ENCODE measurements around the gene OCA2. TPM values are rescaled to one million over a fixed set of nuclear protein-coding genes. Genes with fewer than 3 reads are reported as not detected.

OCA2 gene
- total RNA-seq, 1 donor from 2014 or later: 0.73 TPM

DNA sequence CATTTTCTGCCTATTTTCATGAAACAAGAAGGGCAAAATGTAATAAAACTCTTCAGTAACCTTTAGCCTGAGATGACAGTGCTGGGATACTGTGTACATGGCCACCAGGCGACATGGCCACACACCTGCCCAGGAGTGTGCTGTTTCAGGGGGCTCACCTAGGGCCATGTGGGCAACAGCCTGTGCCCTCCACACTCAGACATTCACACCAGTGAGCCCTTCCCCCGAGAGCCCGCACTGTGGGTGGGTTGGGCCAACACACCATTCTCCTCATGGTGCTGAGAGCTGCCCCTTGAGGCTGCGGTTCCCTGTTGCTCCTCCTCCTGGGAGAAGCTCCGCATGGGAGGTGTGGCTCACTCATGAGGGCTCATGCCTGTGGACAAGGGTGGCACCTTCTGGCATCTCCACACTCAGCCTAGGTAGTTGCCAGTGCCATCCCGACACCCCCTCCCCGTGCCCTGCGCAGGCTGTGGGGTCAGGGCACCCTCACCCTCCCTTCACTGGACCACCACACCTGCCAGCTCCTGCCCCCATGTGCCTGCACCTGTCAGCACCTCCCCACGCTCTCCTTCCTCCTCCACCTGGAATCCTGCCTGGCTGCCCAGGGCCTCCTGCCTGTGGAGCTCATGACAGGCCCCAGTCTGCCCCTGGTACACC is 19.7 kb downstream of the OCA2 start:
- DNase-seq (ENCODE audit: low spot score): no peak

DNA sequence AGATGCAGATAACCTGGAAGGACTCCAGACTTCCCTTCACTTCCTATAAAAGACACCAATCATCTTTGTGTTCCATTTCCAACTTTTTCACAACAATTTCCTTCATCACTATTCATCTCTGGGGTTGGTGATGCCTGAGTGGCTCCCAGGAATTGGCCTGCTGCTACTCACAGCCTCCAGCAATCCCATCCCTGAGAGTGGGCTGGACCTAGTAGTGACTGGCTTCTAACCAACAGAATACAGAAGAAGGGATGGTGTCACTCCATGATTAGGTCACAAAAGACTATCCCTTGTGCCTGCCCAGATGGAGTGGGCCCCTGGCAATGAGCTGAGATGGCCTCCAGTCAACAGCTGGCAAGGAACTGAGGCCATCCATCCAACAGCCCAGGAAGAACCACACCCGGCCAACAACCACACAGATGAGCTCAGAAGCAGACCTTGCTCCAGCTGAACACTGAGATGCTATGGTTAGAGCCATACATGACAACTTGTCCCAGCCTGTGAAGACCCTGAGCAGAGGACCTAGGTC is 20.9 kb downstream of the OCA2 start:
- no peak for DNase-seq (ENCODE audit: low spot score)

DNA sequence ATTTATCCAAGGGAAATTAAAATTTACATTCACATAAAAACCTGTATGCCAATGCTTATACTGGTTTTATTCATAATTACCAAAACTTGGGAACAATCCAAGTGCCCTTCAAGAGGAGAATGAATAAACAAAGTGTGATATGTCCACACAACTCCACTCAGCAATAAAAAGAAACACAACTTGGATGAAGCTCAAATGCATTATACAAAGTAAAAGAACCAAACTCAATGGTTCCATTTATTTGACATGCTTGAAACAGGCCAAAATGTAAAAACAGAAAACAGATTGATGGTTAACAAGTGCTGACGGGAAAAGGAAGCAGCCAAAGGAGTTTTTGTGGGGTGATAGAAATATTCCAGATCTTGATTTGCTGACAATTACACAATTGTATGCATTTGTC is 23.5 kb downstream of the OCA2 start:
- DNase-seq (ENCODE audit: low spot score): no peak

DNA sequence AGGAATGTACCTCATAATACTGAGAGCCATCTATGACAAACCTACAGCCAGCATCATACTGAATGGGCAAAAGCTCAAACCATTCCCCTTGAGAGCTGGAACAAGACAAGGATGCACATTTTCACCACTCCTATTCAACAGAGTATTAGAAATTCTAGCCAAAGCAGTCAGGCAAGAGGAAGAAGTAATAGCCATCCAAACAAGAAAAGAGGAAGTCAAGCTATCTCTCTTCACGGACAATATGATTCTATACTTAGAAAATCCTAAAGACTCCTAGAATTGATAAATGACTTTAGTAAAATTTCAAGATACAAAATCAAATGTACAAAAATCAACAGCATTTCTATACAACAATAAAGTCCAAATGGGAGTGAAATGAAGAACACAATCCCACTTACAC is 30.2 kb downstream of the OCA2 start:
- no peak for DNase-seq (ENCODE audit: low spot score)

DNA sequence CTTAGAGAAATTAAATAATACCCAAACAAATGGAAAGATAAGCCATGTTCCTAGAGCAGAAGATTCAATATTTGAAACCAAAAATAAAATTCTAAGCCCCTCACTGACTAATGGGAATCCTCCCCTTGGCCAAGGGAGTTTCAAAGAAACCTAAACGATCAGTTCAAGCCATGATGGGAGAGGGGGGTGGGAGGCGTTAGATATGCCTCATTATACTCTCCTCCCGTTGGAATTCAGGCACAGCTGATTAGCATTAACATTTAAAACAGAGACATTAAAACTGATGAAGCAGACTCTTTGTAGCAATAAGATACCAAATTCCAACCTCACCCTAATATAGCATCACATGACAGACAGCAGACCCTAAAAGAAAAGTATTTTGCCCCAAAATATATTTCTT is 32.9 kb downstream of the OCA2 start:
- DNase-seq (ENCODE audit: low spot score): no peak

DNA sequence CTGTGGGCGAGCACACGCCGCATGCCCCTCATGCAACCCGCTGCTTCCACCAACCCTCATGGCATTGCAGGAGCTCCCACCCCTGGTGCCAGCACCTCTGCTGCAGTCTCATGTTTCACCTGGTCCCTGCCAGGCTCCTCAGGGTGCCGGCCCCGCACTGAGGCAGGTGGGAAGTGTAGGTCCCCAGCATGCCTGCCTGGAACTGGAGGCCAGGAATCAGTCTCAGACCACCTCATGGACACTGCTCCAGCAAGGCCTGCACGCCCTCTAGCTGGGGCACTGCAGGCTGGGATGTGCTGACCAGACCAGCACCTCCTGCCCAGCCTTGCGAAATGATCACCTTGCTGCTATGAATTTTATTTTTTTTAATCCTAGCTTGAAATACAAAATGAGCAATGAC is 39.1 kb downstream of the OCA2 start:
- DNase-seq (ENCODE audit: low spot score): no peak

DNA sequence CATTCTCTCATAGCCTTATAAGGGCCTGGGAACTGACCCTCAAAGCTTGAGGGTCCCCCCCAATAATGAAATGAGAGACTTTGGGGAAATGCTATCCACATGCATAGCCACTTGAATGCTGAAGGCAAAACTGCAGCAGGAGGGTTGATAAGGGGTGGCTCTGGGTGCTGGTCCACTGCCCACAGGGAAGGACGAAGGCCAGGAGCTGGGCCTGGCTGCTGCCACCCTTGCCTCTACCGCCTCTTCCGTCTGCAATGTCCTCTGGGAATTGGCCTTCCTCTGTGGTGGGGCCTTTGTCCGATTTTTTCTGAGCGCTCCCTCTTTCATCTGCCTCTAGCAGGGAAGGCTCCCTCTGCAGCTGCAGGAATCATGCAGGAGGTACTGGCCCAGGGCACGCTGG is 41.0 kb downstream of the OCA2 start:
- no peak for DNase-seq (ENCODE audit: low spot score)

DNA sequence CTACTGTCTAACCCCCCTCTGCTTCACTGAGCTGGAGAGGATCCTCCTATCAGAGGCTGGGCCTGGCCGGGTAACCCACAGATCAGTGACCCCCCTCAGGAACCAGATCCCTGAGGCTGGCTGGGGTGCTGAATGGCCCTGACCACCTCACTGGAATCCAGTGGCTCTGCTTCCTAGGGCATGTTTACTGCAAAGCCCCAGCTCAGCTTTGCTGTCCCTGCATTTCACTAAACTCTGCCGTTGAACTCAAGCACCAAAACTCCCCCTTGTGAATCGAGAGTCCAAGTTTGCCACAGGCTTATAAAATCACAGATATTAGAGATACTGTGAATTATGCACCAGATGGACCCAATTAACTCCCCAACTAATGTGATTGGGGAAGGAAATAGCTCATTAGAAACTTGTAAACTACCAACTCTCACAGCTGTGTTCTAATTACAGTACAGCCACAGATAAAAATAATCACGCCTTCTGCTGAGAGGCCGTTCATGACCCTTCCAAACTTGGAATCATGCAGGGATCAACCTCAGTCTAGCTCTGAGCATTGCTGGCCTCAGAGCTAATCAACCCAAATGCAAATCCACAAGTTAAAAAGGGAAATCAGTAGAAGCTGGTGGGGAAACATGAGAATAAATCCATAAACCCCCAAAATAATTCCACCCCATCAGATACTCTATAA is 47.0 kb downstream of the OCA2 start:
- DNase-seq (ENCODE audit: low spot score): no peak

DNA sequence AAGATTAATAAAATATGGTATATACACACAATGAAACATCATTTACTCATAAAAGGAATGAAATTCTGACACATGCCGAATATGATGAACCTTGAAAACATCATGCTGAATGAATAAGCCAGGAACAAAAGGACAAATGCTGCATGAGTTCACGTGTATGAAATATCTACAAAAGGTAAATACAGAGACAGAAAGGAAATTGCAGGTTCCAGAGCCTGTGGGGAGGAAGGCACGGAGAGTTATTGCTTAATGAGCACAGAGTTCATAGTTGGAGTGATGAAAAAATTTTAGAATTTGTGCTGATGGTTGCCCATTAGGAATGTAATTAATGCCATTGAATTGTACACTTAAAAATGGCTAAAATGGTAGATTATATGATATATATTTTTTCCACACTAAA is 49.5 kb downstream of the OCA2 start:
- DNase-seq (ENCODE audit: low spot score): no peak

DNA sequence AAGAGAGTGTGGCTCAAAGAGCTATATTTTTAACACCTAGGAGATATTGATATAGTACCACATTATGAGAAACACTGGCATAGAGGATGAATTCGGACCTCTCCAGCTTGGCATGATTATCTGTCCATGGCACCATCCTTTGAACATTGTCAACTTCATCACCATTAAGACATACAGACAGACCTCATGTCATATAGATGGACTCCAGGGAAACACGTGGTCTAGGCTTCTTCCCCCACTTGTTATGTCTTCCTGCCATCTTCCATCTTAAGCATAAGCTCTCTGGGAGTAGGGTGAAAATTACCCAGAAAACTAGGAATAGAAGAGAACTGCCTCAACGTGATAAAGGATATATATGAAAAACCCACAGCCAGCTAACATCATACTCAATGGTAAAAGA is 51.8 kb downstream of the OCA2 start:
- no peak for DNase-seq (ENCODE audit: low spot score)

DNA sequence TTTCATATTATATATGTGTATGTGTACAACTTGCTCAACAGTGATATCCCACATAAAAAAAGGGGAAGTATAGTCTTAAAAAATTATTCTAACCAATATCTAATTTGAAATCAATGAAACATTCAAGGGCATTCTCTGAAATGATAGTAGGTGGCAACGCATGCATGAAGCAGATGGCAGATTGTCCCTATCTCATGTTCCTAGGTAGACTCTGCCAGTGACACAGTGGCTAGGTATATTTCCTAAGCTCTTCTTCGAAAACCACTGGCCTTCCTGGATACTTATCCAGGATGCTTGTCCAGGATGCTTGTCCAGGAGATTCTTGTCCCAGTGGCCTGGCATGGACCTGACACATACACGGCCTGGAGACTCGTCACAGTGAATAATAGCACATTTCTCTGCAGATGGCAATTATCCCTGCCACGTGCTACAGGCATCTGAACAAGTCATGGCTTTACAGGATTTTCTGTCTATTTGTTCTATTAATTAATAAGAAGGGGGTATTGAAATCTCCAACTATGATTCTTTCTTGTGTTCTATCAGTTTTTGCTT is 54.9 kb downstream of the OCA2 start:
- DNase-seq (ENCODE audit: low spot score): no peak

DNA sequence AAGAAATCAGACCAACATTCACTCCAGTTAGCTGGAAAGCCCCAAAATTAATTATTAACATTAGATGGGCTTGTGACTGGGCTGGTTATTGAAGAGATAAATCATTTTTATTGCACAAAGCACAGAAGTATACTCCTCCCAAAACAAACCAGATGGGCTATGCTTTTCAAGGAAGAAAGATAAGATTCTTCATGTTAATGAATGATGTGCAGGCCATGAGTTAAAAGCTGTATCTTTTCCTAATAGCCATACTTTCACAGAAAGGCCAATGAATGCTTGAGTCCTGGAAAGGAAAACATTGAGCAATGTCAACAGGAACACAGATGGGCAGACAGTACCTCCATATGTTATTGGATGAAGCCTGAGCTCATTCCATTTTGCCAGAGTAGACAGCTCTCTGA is 55.4 kb downstream of the OCA2 start:
- DNase-seq (ENCODE audit: low spot score): no peak

DNA sequence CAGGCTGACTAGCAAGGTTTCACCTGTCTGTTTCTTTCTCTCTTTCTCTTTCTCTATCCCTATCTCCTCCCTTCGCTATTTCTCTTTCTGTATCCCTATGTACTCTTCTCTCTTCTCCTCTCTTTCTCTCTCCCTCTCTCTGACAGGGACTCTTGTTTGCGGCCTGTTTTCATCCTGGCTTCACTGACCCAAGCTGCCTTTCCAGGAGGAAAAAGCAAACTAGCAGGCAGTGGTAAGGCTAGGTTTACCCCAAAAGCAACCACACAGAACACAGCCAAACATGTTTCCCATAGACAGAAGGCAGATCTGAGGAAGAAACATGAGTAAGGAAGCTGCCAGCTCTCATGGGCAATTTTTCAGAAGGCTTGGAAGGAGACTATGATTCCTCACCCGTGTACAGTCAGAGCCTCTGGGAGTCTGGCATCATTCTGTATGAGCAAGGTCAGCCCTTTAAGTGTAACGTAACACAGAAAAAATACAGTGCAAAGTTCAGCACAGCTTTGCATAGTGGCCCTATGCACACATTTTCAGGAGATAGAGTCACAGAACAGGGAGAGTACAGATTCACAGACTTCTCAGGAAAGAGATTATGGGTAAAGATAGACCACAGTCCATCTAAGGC is 61.0 kb downstream of the OCA2 start:
- DNase-seq (ENCODE audit: low spot score): no peak

DNA sequence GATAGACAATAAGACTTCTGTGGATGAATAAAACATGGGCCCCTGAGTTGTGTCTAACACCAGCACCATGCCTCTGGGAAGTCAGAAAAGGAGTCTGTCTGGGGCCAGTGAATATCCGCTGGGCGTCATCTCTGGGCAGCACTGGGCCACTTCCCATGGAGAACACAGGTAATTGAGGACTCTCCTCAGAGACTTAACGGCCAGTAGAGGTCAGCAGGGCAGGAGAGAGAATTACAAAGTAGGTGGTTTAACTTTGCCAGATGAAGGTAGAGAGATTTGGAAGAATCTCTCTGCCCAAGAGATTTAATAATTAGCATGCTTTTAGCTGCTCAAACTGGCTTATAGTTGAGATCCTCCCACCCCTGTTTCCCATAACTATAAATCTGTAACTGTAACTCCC is 65.7 kb downstream of the OCA2 start:
- DNase-seq (ENCODE audit: low spot score): no peak

DNA sequence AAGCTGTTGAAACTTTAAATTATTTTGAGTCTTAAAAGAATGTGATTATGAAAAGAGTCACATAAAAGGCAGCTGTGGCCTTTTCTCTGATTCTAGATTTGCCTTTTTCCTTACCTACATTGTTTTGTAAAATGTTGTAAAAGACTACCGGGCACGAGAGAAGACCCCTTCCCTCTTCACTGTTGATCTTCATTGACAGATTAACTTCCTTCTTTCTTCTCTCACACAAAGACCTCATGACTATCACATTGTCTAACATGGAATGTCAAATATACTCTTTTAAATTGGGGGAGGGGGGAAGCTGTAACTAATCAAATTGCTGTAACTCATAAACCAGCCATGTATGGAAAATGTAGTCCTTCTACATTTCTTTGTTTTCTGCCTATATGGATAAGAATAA is 68.3 kb downstream of the OCA2 start:
- DNase-seq (ENCODE audit: low spot score): no peak

DNA sequence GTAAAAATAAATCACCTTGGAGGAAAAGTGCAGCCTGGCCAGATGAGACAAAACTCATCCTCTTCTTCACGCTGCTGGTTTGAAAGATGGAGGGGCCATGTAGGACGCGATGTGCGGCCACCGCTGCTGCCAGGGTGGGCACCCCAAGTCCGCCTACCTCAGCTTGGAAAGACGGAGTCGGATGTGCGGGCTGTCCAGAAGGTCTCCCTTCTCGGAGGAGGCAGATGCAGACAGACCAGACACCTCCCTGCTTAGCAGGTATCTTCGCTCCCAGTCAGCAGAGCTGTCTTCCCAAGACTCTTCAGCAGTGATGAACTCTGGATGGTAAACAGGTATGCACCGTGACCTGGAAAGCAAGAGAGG is 71.4 kb downstream of the OCA2 start:
- no peak for DNase-seq (ENCODE audit: low spot score)

DNA sequence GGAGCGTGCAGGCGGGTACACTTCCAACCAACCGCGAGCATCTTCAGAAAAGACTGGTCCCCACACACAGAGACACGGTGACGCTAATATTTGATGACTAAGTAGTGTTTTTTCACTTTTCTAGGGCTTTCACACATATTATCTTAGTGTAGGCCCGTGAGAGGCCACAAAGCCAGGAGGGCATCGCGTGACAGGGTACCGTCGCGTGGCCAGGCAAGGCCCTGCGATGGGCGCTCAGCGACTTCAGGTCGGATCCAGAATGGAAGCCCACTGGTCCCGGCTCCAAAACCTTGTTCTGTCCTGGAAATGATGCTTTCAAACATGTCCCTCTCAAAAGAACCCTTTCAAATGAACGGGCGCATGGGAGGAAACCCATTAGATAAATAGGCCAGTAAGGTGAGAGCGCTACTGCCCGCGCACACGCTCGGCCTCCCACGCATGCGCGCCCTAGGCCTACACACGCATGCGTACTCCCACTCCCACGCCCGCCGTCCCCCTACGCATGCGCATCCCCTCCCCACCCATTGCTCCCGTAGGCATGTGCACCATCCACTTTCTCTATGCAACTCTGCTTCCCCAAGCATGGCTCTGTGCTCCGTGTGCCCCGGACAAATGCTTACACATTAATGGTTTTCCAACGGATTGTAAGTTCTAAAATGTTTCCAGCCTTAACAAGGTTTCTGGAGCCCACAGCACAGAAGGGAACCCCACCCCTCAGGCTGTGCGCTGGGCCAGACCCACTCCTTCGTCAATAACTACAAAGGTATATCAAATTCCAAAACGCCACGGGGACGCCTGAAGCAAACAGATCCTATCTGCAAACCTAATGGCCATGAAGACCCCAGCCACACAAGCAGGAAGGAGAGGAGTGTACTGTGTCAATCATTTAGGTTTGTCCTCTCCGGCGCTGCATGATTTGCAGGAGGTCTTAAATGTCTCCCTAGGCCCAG is 72.1 kb downstream of the OCA2 start:
- no peak for DNase-seq (ENCODE audit: low spot score)

DNA sequence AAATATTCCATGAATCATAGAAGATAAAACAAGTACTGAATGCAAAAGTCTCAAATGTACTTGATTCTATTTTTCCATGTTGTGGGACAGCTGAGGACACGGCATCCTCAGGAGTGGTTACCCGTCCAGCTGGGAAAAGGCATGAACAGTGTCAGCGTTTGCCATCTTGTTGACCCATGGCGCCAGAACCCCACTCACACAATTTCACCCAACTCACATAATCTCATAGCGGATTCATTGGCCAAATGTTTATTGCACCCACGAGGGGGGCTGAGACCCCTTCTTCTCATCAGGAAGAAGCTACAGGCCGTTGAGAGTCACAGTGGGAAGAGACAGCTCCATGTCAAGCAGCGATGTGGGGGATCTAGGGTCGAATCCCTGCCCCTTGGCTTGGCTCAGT is 72.9 kb downstream of the OCA2 start:
- no peak for DNase-seq (ENCODE audit: low spot score)

DNA sequence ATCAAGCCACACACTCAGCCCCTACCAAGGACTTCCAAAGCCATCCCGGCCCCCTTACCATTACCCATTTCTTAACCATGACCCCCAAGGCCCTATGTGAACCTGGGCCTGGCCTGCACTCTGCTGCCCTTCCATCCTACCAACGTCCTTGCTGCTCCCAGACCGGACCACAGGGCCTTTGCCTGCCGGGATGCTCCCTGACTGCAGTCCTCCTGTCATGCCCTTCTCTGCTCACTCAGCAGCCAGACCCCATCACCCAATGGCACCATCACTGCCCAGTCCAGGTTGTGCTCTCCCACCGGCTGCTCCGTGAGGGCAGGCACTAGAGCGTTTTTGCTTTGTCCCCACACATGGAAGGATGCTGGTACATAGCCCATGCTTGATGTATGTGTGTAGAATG is 73.7 kb downstream of the OCA2 start:
- no peak for DNase-seq (ENCODE audit: low spot score)

DNA sequence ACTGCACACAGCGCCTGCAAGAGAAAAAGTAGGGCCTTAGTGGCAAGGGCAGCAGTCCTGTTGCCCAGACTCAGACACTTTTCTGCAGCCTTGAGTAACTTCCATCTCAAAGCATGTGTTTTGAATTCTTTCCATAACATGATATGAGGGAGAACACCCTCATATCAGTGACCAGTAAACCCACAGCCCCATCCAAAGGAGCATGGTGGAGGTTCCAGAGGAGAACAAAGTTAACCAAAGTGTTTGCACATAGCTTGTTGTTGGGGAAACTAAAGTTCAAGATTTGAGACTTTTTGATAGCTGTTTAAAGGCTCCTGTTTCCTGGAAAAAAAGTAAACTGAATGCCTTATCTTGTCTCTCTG is 74.2 kb downstream of the OCA2 start:
- no peak for DNase-seq (ENCODE audit: low spot score)

DNA sequence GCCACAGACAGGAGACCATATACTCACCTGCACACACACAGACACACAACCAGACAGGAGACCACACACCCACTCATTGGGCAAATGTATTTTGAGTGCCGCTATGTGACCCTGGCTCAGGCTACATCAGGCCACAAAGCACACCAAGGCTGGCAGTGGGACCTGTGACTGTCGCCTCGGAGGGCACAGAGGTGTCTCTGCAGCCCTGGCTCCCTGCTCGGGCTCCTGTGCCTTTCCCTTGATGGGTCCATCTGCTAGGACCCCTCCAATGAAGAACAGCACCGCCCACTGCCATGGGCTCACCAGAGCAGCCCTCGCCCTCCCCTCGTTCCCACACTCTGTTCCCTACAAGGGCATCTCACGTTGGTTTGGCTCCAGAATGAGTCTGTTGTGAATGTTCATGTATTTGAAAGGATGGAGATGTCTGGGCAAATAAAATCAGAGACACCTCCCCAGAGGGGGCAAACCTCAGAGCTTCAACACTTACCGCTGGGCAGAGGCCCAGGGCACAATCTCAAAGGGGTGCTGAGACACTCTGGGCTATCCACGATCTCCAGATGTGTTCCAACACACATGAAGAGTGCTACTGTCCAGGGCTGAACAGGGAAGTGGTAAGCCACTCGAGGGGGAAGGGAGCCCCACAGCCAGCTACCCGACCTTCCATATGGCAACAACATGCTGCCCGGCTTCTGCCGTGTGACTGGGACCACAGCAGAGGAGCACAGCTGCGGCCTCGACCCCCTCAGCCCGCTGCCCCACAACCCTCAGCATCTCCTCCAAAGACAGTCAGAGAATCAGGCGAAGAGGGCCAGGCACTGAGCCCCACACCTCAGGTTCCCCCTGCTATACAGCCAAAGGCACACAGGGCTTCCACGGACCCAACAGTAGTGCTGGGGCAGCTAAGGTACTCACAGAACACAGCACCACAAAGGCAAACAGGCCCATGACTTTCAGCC is 74.9 kb downstream of the OCA2 start:
- DNase-seq (ENCODE audit: low spot score): no peak
